AG20443 (cell line): ENCODE results near the gene APCDD1L.
"Not testable (repeated sequence)": the region's sequence is repeated elsewhere in the genome, so short reads cannot be mapped to it uniquely, and the experiment has no call there.

Experiments used
- DNase-seq: peaks from one replicate; pipeline ENCODE4 v3.0.0; 2012; ENCODE audit warnings: low spot score, mixed read lengths

Gene APCDD1L

DNA sequence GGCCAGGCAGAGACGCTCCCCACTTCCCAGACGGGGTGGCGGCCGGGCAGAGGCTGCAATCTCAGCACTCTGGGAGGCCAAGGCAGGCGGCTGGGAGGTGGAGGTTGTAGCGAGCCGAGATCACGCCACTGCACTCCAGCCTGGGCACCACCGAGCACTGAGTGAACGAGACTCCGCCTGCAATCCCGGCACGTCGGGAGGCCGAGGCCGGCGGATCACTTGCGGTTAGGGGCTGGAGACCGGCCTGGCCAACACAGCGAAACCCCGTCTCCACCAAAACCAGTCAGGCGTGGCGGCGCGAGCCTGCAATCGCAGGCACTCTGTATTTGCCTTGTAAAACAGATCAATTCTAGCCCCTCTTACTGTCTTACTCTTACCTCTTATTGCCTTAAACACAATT is 100.4 kb downstream of the APCDD1L start:
- DNase-seq: not testable (repeated sequence)

DNA sequence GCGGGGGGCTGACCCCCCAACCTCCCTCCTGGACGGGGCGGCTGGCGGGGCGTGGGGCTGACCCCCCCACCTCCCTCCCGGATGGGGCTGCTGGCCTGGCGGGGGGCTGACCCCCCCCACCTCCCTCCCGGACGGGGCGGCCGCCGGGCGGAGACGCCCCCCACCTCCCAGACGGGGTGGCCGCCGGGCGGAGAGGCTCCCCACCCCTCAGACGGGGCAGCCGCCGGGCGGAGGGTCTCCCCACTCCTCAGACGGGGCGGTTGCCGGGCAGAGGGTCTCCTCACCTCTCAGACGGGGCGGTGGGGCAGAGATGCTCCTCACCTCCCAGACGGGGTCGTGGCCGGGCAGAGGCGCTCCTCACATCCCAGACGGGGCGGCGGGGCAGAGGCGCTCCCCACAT is 101.0 kb downstream of the APCDD1L start:
- not testable (repeated sequence) for DNase-seq
